GM13977 (cell line): ENCODE results near the gene CFAP46.

Source experiments
- DNase-seq: peaks from one replicate; pipeline ENCODE4 v3.0.0; 2012; ENCODE audit warnings: low spot score
- CTCF ChIP-seq: IDR thresholded peaks from 2 replicates; pipeline ENCODE4 v1.5.1; 2012; ENCODE audit warnings: mild to moderate bottlenecking, control low read depth; ENCODE audit not compliant: insufficient read depth; ENCODE audit errors: extremely low read depth, missing control alignments
- in situ Hi-C: fragments of 300-500 bp; cut with MboI; formaldehyde crosslinking; loops from one replicate; pipeline ENCODE4 v1.12.0; 2022; ENCODE audit warnings: low sequenced_read_pairs, low pct_unique_long_range_greater_than_20kb, mixed read lengths, inconsistent platforms; ENCODE audit not compliant: unreplicated experiment

The CFAP46 gene

GRCh38 chr10:132918617-132919373 lies 23.6 kb downstream of the CFAP46 start:
- no peak for DNase-seq
- no peak for TF ChIP-seq CTCF
- in situ Hi-C loops, result no loop called here

- no peak for TF ChIP-seq CTCF
- in situ Hi-C loops, result no loop called here
- DNase-seq, result no peak
Observed at GRCh38 chr10:132918264-132918616, 24.1 kb downstream of the CFAP46 start.

- in situ Hi-C loops, result no loop called here
- TF ChIP-seq CTCF, result no peak
- DNase-seq, result no peak
Observed at GRCh38 chr10:132916956-132917666, 25.3 kb downstream of the CFAP46 start.

- no peak for TF ChIP-seq CTCF
- DNase-seq, result no peak
- in situ Hi-C loops, result no loop called here
Observed at GRCh38 chr10:132916421-132916841, 25.9 kb downstream of the CFAP46 start.

GRCh38 chr10:132915411-132915810 lies 27.0 kb downstream of the CFAP46 start:
- no peak for DNase-seq
- TF ChIP-seq CTCF, result no peak
- in situ Hi-C loops, result no loop called here

GRCh38 chr10:132914732-132915131 lies 27.6 kb downstream of the CFAP46 start:
- DNase-seq, result no peak
- TF ChIP-seq CTCF, result no peak

More at GRCh38 chr10:132914732-132915131, 27.6 kb downstream of the CFAP46 start:
- in situ Hi-C loops, result no loop called here
